Sciatic nerve (tissue), 2 donors: ENCODE measurements around the gene OXT. TPM values are rescaled to one million over a fixed set of nuclear protein-coding genes. Genes with fewer than 3 reads are reported as not detected.

Experiments used
- ATAC-seq: fragments of 200-7000 bp; cut with Tn5 transposase; one replicate; pipeline ENCODE4 v1.9.1; 2020; ENCODE audit warnings: mild to moderate bottlenecking, moderate library complexity
- DNase-seq: peaks from one replicate; pipeline ENCODE4 v3.0.0-alpha.2; 2020; ENCODE audit warnings: low spot score
- intact Hi-C: fragments of 100-400 bp; cut with DNase I; formaldehyde crosslinking; loops from one replicate; pipeline ENCODE4 v1.14.2; 2022
- total RNA-seq: library from RNA; stranded (reverse); fragmentation: NEBNext Ultra II Directional; extraction: Animal tissue kit (Norgen Biotek cat#: 25700); gene quantifications from one replicate; pipeline ENCODE4 v1.2.1, GENCODE V29; 2021
- donor health status: DM: no; HTN: no; CAD: no.
- donor health status: DM: no; HTN: no; CAD: no.

Gene OXT
- total RNA-seq, 1 donor from 2014 or later, result not detected

DNA sequence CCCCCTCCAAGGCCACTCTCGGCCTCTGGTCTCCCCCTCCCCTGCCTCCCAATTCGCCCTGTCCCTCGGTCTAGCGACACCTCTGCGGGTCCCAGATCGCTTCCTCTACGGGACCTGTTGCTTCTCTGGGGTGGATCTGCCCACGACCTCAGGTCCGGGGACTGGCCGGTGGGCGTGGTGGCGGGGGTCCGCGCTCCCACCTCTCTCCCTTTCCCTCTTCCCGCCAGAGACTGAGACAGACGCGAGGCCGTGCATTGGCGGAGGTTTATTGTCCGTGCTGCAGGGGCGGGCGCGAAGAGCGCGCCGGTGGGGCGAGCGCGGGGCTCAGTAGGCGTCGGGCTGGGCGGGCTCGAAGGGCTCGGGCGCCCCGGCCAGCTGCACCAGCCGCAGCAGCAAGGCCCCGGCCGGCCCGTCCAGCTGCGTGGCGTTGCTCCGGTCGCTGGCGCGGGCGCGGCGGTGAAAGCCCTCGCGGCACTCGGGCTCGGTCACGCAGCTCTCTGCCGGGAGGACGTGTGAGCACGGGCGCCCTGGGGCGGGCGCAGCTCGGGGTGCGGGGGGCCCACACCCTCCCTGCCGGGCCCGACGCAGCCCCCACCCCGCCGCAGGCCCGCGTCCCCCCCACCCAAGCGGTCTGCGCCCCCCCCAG, 11.0 kb downstream of the OXT start:
- ATAC-seq, result no peak
- no peak for DNase-seq
- intact Hi-C loops, result no loop called here

DNA sequence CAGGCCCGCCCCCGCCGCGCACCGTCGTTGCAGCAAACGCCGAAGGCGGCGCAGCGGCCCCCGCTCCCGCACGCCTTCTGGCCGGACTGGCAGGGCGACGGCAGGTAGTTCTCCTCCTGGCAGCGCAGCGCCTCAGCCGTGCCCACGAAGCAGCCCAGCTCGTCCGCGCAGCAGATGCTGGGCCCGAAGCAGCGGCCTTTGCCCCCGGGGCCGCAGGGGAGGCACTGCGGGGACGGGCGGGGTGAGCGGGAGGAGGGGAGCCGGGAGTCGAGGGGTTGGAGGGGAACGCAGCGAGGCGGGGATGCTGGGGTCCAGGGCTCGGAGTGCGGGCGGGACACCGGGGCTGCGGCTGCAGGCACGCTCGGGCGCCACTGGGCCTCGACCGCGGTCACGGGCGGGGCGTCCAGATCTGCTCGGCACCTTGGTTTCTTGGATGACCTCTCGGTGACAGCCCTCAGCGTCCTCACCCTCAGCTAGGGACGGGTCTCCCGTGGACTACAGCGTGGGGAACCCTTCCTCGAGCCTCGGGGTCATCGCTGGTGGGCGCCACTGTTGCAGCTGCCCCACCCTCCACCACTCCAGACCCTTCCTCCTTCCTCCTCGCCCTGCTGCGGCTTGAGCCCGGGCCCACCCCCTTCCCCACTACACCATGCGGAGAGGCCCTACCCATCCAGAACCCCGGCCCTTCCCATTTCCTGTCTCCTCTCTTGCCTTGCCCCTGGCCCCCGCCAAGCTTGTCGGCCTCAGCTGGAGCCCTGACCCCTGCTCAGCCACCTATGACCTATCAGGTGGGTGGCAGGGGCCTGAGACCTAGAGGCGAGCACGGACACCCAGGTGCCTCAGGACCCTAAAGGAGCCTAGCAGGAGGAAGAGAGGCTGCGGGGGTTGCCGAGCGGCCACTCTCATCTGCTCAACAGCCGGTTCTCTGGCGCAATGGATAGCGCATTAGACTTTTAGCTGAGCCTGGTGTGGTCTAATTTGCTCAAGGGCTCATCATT, 11.8 kb downstream of the OXT start:
- intact Hi-C loops, result no loop called here
- DNase-seq (no peak), ATAC-seq (no peak)

DNA sequence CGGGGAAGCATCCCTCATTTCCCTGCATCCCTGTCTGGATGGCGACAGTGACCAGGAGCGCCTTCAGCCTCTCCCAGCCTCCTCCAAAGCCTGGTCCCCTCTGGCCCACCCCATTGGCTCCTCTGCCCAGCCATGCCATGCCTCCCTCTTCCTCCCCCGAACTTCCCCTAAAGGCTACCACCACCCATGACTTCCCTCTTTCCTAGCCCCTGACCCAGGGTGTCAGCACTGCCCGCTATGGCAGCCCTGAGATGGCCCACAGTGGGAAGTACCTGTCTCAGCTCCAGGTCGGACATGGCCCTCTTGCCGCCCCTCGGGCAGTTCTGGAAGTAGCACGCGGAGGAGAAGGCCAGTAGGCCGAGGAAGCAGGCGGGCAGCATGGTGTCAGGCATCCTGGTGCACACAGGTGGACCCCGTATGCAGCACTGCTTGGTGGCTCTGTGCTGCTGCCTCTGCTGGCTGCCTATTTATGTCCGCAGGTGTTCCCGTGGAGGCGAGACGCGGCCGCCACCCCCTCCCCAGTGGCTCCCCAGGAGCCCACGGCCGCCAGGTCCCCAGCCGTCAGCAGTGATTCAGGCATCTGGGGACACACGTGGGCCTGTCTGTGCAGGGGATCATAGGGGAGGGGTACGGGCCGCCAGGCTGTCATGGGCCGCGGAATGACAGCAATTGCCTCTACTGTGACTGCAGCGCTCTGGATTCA, 13.0 kb downstream of the OXT start, which contains the start of gene AVP:
Gene AVP (minus strand): TSS at position 442 of the 703 bp plus-strand sequence. CDS start 50 bp downstream, at position 392.
- ATAC-seq, result no peak
- intact Hi-C loops, result no loop called here

DNA sequence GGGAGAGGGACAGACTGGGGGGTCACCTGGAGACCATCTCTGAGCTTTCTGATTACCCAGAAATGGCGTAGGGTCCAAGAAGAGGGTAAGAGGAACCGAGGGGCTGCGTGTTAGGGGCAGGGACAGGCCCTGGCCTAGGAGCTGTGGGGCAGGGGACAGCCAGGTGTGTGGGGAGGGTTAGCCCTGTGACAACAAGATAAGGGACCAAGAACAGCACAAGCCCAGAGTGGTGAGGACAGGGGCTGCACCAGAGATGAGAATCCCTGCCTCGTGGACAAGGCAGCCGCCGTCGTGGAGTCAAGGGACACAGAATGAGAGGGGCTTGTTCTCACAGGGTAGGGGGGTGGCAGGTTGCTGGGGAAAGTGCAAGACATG, 13.6 kb downstream of the OXT start:
- ATAC-seq (no peak), DNase-seq (no peak)

More for the DNA sequence above, 13.0 kb downstream of the OXT start, which contains the start of gene AVP:
- no peak for DNase-seq

DNA sequence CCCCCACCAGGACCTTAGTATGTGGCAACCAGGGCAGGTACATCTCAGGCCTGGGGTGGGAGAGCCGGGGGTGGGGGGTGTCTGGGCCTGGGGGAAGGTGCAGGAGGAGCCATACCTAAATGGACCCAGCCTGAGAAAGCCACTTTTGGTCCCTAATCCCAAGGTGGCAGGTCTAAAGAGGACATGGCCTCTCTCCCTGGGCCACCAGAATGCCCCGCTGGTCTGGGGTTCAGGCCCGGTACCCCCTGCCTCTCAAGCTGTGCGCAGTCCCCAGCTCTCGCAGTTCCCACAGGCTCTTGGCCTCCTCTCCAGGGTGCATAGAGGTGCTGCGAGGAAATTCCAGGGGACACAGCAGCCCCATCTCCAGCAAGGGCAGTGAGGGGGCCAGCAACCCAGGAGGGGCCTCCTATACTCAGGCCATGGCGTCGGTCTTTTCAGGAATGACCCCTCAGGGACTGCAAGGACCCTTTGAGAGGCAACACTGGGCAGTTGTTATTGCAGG, 14.2 kb downstream of the OXT start:
- intact Hi-C loops, result no loop called here
- DNase-seq (no peak), ATAC-seq (no peak)

More for the DNA sequence above, 13.6 kb downstream of the OXT start:
- intact Hi-C loops, result no loop called here

DNA sequence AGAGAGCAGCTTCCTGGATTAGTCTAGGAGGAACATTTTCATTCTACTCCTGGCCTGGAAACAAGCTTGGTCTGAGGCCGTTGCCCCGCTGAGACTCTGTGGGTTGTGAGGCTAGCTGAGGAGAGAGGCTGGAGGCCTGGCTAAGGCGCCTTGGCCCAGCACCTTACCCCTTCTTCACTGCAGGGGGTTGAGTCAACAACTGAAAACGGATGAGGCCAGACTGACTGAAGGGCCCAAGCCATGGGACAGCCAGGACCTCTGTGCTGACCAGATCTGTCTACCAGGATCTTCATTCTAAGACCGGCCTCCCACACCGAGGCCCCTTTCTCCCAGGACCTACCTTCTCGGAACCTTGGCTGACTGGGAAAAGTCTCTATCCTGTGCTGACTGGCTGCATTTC, 16.6 kb downstream of the OXT start:
- intact Hi-C loops, result no loop called here
- ATAC-seq (no peak), DNase-seq (no peak)

DNA sequence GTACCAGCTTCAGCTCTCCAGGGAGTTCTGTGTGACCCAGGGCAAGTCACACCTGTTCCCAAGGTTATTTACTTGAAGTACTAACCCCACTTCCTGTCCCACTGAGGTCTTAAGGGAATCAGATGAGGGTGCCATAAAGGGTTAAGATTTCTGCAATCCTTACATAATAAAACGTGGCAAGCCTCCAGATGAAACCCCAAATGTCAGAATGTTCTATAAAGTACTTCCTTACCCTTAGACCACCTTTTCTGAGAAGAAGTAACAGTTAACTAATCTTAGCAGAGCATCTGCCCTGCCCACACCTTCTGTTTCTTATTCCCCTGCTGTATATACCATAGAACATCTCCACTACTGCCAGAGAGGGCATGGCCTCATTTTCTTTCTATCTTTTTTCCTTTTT, 19.1 kb downstream of the OXT start:
- intact Hi-C loops, result no loop called here
- no peak for DNase-seq
- no peak for ATAC-seq

DNA sequence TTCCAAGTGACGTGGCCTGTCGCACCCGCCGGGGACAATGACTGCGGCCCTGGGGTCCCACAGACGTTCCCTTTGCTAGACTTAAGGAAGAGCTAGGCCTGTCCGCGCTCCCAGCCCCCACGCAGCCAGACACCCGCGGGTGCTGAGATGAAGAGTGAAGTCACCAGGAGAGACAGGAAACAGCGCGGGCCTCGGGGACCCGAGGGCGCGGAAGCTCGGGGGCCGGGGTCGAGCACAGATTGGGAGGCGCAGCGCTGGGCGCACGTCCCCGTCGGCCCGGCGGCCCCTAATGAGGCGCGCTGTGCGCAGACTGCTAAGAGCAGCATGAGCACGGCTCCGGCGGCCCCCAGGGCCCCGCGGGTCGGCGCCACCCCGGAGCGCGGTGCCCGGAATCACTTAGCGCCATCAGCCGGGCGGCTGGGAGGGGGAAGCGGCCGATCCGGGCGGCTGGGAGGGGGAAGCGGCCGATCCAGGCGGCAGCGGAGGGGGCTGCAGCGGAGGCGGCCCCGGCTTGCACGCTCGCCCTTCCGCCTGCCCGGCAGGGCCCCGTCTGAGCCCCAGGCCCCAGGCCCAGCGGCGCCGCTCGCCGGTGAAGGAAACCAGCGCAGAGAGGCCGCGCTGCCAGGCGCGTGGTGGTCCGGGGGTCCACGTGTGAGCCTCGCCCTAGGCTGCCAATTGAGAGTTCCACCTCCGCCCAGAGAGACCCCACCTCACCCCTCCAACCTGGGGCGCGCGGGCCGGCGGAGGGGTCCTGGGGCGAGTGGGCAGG, 21.4 kb downstream of the OXT start:
- DNase-seq (no peak), ATAC-seq (peak; percentile 56)
- intact Hi-C loops, result no loop called here

DNA sequence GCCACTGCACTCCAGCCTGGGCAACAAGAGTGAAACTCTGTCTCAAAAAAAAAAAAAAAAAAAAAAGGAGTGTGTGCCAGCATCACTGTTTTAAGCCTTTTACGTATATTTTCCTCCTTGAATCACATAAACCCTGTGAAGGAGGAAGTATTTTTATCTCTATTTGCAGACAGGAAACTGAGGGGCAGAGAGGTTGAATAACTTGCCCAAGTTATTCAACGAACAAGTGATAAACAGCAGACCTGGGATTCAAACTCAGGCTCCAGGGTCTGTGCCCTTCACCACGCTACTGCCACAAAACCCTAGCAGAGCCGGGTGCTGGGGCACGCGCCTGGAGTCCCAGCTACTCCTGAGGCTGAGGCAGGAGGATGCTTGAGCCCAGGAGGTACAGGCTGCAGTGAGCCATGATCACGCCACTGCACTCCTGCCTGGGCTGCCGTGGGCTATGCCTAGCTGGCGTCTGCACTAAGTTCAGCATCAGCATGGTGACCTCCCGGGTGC, 22.5 kb downstream of the OXT start:
- ATAC-seq (no peak), DNase-seq (no peak)
- intact Hi-C loops, result no loop called here

DNA sequence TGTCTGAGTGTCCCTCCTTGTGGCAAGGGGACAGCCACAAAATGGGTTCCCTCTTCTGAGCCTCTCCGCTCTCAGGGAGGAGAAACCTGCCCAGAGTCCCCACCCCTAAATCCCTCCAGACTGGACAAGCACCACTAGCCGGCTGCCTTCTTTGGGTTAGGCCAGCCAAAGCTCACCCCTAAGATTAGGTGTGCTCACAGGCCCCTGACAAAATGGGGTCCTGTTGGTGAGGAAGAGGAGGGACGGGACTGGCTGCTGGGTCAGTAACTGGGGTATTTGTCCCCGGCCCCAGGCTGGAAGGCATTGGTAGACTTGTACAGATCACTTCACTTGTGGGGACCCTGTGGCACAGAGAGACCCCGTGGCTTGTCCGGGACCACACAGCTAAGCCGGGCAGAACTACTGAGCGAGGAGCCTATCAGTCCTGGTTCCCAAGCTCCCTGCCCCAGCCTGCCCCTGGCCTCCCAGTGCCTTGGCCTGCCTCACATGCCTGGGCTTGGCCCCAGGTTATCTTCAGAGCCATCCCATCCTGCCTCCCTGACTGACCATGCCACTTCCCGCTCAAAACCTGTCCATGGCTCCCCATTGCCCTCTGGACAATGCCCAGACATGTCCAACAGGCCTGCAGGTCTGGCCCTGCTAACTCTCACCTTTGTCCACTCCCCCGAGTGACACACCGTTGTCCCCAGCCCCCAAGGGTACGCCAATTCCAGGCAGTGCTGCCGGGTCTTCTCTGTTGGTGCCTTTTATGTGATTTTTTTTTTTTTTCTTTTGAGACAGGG, 23.6 kb downstream of the OXT start:
- ATAC-seq (no peak), DNase-seq (no peak)
- intact Hi-C loops, result no loop called here

DNA sequence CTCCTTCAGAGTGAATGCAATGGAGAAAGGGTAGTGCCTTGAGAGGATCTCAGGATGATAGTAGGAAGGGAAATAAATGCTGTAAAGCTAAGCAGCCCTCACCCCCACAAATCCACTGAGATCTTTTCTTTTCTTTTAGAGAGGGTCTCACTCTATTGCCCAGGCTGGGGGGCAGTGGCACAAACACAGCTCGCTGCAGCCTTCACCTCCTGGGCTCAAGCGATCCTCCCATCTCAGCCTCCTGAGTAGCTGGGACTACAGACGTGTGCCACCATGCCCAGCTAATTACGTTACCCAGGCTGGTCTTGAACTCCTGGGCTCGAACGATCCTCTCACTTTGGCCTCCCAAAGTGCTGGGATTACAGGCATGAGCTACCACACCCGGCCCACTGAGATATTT, 29.1 kb downstream of the OXT start:
- DNase-seq (no peak), ATAC-seq (no peak)
- intact Hi-C loops, result no loop called here

DNA sequence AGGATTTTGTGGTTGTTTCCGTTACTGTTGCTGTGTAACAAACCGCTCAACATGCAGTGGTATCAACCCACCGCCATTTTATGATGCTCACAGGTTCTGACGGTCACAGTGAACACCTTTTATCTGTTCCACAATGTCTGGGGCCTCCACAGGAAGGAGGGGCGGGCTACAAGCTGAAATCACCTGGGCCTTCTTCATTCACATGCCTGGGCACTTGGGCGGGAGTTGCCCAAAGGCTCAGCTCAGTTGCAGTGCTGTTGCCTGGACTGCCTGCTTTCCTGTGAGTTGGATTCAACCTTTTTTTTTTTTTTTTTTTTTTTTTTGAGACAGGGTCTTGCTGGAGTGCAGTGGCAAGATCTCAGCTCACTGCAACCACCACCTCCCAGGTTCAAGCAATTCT, 29.8 kb downstream of the OXT start:
- no peak for DNase-seq
- intact Hi-C loops, result no loop called here

DNA sequence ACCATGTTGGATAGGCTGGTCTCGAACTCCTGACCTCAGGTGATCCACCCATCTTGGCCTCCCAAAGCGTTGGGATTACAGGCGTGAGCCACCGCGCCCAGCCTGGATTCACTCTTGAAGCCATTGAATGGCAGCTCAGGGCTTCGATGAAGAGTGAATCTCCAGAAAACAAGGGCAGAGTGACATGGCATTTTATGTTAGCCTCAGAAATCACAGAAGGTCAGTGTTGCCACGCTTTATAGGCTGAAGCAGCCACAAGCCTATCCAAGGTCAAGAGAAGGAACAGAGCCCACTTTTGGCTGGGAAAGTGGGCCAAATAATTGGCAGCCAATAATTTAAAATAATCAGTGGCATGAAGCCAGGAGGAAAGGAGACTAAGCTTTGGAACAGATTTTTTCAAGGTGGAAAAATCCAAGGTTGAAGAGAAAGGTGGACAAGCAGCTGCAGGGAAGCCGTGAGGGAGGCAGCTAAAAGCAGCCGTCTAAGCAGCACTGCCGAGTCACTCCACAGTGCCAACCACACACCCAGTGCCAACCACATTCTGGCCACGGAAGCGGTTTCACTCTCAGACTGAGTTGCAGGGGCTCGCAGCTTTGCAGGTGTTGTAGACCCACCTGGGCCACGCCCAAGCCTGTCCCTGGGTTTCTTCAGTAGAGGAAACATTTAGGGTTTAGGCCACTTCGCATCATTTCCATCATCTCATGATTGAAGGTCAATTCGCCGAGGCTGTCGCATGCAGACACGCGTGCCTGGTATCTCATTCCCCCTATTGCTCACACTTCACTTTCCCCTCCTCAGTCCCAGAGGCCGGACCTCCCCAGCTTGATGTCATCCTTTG, 30.5 kb downstream of the OXT start:
- intact Hi-C loops, result no loop called here

More for the DNA sequence above, 29.8 kb downstream of the OXT start:
- no peak for ATAC-seq

DNA sequence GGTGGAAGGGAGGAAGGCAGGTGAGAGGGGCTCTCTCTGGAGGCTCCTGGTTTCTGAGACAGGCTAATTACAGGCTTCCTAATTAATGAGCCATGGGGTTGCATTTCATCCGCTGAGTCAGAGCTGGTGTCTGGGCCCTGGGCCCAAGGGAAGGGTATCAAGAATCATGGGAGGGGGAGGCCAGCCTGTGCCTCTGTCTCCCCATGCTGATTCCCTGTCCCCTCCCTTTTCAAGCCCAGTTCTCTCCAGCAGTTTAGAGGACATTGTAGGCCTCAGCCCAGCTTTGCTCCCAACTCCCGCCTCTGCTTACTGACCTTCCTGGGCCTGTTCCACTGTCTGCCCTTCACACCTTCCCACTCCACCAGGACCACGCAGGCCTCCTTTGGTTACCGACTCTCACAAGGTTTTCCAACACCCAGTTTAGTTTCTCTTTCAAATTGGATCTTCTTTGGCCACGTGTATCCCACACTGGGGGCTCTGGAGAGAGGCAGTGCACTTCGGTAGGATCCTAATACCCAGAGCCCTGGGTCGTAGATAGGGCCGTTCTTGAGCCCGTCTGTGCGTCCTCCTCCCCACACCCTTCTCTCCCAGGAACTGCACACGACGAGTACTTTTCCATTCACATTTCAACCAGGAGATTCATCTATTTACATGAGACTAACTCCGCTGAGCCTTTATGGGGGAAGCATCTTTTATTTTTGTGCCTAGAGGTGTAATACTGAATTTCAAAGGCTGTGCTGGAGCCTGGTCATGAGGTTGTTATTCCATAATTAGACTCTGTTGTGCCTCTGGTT, 31.4 kb downstream of the OXT start:
- no peak for ATAC-seq
- intact Hi-C loops, result no loop called here
- DNase-seq, result no peak

More for the DNA sequence above, 30.5 kb downstream of the OXT start:
- no peak for ATAC-seq
- no peak for DNase-seq

DNA sequence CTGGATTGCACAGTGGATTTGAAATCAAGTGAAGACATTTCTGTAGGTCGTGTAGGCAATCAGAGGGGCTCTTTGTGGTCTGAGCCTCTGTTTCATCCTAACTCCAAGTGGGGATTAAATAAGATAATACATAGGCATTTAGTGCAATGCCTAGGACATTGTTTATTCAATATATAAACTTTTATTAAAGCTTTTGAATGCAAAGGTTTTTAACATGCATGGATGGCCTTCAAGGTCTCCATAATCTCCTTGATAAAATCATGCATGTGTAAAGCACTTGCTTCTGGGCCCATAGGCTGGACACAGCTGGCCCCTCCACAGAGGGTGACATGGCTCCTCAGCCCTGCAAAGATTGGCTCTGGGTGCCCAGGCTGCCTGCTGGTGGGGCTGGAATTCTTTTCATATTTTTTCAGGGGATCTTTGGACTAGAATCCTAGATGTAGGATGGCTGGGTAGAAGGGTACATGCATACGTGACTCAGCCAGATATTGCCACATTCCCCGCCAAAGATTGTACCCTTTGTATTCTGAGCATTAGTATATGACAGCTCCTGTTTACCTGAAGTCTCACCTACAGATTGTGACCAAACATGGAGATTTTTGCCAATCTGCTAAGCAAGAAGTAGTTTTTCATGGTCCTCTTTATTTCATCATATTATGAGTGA, 32.1 kb downstream of the OXT start:
- ATAC-seq, result no peak
- intact Hi-C loops, result no loop called here

More for the DNA sequence above, 32.1 kb downstream of the OXT start:
- no peak for DNase-seq
